HG03045 (cell line): ENCODE measurements around the gene APOC4.

Source experiments
- ATAC-seq: cut with Tn5 transposase; IDR thresholded peaks from one replicate; pipeline ENCODE4 v1.9.1; 2021; ENCODE audit warnings: mild to moderate bottlenecking, moderate library complexity; ENCODE audit not compliant: unreplicated experiment

The APOC4 gene

GRCh38 chr19:44992336-44993163, 50.5 kb downstream of the APOC4 start:
- no peak for ATAC-seq

- ATAC-seq = no peak
Observed at GRCh38 chr19:44993526-44993925, 51.5 kb downstream of the APOC4 start.

- no peak for ATAC-seq
Observed at GRCh38 chr19:44993926-44994537, 52.0 kb downstream of the APOC4 start.
